IPS-15b (cell line): Measurements from ENCODE around the gene ELN.

Experiments
- H3K27me3 ChIP-seq: one replicate; pipeline ENCODE4 v1.6.1; 2013; ENCODE audit warnings: low read length; ENCODE audit not compliant: control insufficient read depth, insufficient read depth
- H3K36me3 ChIP-seq: one replicate; pipeline ENCODE4 v1.6.1; 2013; ENCODE audit warnings: low read length; ENCODE audit not compliant: control insufficient read depth, insufficient read depth
- H3K4me1 ChIP-seq: one replicate; pipeline ENCODE4 v1.6.1; 2013; ENCODE audit warnings: mild to moderate bottlenecking, low read length; ENCODE audit not compliant: control insufficient read depth, insufficient read depth
- H3K4me3 ChIP-seq: one replicate; pipeline ENCODE4 v1.5.1; 2013; ENCODE audit warnings: low read depth, low read length
- H3K9ac ChIP-seq: one replicate; pipeline ENCODE4 v1.6.1; 2013; ENCODE audit warnings: low read depth, mild to moderate bottlenecking, low read length
- H3K9me3 ChIP-seq: one replicate; pipeline ENCODE4 v1.6.1; 2013; ENCODE audit warnings: mild to moderate bottlenecking, low read length; ENCODE audit not compliant: control insufficient read depth, insufficient read depth

ELN gene

GRCh38 chr7:74059681-74060588 is 32.0 kb downstream of the ELN start:
- H3K4me3 ChIP-seq = no peak overlapping the region
- H3K36me3 ChIP-seq = no peaks in the 10 kb centered on the region
- no peaks in the 10 kb centered on the region for H3K27me3 ChIP-seq
- H3K9ac ChIP-seq = no peak overlapping the region
- H3K4me1 ChIP-seq = no peaks in the 10 kb centered on the region
- no peaks in the 10 kb centered on the region for H3K9me3 ChIP-seq

- Histone ChIP-seq H3K4me3 (no peak overlapping the region), H3K9me3 (no peaks in the 10 kb centered on the region), H3K27me3 (no peaks in the 10 kb centered on the region), H3K4me1 (no peaks in the 10 kb centered on the region), H3K36me3 (no peaks in the 10 kb centered on the region), H3K9ac (no peak overlapping the region)
Measured at GRCh38 chr7:74061840-74062539, 34.0 kb downstream of the ELN start.

GRCh38 chr7:74063223-74063641 is 35.3 kb downstream of the ELN start:
- Histone ChIP-seq H3K9ac (no peak overlapping the region), H3K4me1 (peaks cover 2% of the 10 kb centered on the region), H3K4me3 (no peak overlapping the region), H3K9me3 (no peaks in the 10 kb centered on the region), H3K36me3 (no peaks in the 10 kb centered on the region), H3K27me3 (no peaks in the 10 kb centered on the region)

GRCh38 chr7:74063646-74064045 is 35.7 kb downstream of the ELN start:
- Histone ChIP-seq H3K36me3 (no peaks in the 10 kb centered on the region), H3K9ac (no peak overlapping the region), H3K9me3 (no peaks in the 10 kb centered on the region), H3K4me1 (peaks cover 2% of the 10 kb centered on the region), H3K4me3 (no peak overlapping the region), H3K27me3 (no peaks in the 10 kb centered on the region)

- Histone ChIP-seq H3K36me3 (no peaks in the 10 kb centered on the region), H3K4me1 (peaks cover 2% of the 10 kb centered on the region), H3K27me3 (no peaks in the 10 kb centered on the region), H3K4me3 (no peak overlapping the region), H3K9me3 (no peaks in the 10 kb centered on the region), H3K9ac (no peak overlapping the region)
Measured at GRCh38 chr7:74064696-74065095, 36.7 kb downstream of the ELN start.

GRCh38 chr7:74066626-74067025 is 38.7 kb downstream of the ELN start:
- H3K9ac ChIP-seq = no peak overlapping the region
- no peaks in the 10 kb centered on the region for H3K27me3 ChIP-seq
- H3K4me1 ChIP-seq = peaks cover 2% of the 10 kb centered on the region
- no peak overlapping the region for H3K4me3 ChIP-seq
- no peaks in the 10 kb centered on the region for H3K36me3 ChIP-seq
- no peaks in the 10 kb centered on the region for H3K9me3 ChIP-seq

- H3K36me3 ChIP-seq = no peaks in the 10 kb centered on the region
- no peak overlapping the region for H3K4me3 ChIP-seq
- no peaks in the 10 kb centered on the region for H3K9me3 ChIP-seq
- H3K27me3 ChIP-seq = no peaks in the 10 kb centered on the region
- no peak overlapping the region for H3K9ac ChIP-seq
- H3K4me1 ChIP-seq = peaks cover 2% of the 10 kb centered on the region
Measured at GRCh38 chr7:74068378-74069085, 40.6 kb downstream of the ELN start.

- Histone ChIP-seq H3K4me1 (peaks cover 2% of the 10 kb centered on the region), H3K36me3 (no peaks in the 10 kb centered on the region), H3K9ac (no peak overlapping the region), H3K9me3 (no peaks in the 10 kb centered on the region), H3K27me3 (no peaks in the 10 kb centered on the region), H3K4me3 (no peak overlapping the region)
Measured at GRCh38 chr7:74069086-74069541, 41.1 kb downstream of the ELN start.

- no peaks in the 10 kb centered on the region for H3K9me3 ChIP-seq
- H3K27me3 ChIP-seq = no peaks in the 10 kb centered on the region
- H3K4me1 ChIP-seq = peaks cover 2% of the 10 kb centered on the region
- H3K36me3 ChIP-seq = no peaks in the 10 kb centered on the region
- H3K9ac ChIP-seq = no peak overlapping the region
- H3K4me3 ChIP-seq = no peak overlapping the region
Measured at GRCh38 chr7:74069790-74070618, 42.0 kb downstream of the ELN start.

- Histone ChIP-seq H3K27me3 (no peaks in the 10 kb centered on the region), H3K9ac (no peak overlapping the region), H3K9me3 (no peaks in the 10 kb centered on the region), H3K36me3 (no peaks in the 10 kb centered on the region), H3K4me1 (peaks cover 2% of the 10 kb centered on the region), H3K4me3 (no peak overlapping the region)
Measured at GRCh38 chr7:74070619-74070921, 42.6 kb downstream of the ELN start.

- Histone ChIP-seq H3K27me3 (no peaks in the 10 kb centered on the region), H3K9me3 (no peaks in the 10 kb centered on the region), H3K4me3 (no peak overlapping the region), H3K4me1 (peaks cover 2% of the 10 kb centered on the region), H3K9ac (no peak overlapping the region), H3K36me3 (no peaks in the 10 kb centered on the region)
Measured at GRCh38 chr7:74071121-74071520, 43.1 kb downstream of the ELN start.
